PC-3 (cell line): ENCODE measurements around the gene PIGU.

Source experiments
- CTCF ChIP-seq: fragments of 300-600 bp; sonication (generic); conservative IDR thresholded peaks from 2 replicates; pipeline ENCODE4 v1.5.1; 2017; ENCODE audit warnings: antibody characterized with exemption, low read depth, mild to moderate bottlenecking, low read length
- EZH2 ChIP-seq: fragments of 300-600 bp; sonication (generic); IDR thresholded peaks from one replicate; pipeline ENCODE4 v1.6.1; 2017; ENCODE audit warnings: antibody characterized with exemption, mild to moderate bottlenecking, low read length; ENCODE audit not compliant: unreplicated experiment
- EZH2phosphoT487 ChIP-seq: fragments of 300-600 bp; sonication (generic); IDR thresholded peaks from 2 replicates; pipeline ENCODE4 v1.6.1; 2018; ENCODE audit warnings: mild to moderate bottlenecking, antibody characterized with exemption, low read length, borderline replicate concordance

- TF ChIP-seq CTCF (no peak), EZH2phosphoT487 (no peak), EZH2 (no peak)
Observed at GRCh38 chr20:34567892-34568865, 108.7 kb downstream of the PIGU start.
